ENCODE data around the gene ZNF786. TPM values are rescaled to one million over a fixed set of nuclear protein-coding genes. Genes with fewer than 3 reads are reported as not detected.

Gene ZNF786
- total and polyA plus RNA-seq, 2 donors (not counting 1 experiment from before 2014, with no cell fraction given): 1.8 to 4.6 TPM

DNA sequence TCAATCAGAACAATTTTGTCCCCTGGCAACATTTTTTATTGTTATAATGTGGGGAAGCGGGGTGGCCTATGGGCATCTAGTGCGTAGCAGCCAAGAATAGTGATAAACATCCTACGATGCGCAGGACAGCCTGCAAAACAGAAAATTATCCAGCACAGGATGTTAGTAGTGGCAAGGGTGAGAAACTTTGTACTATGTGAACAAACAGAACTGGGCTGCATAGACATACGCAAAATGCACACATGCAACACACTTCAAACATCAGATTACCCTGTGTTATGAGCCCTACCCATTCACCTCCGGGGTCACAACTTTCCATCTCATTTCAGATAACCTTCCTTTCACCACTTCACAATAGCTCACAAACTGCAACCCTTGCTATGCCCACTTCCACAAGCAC is 3.1 kb downstream of the ZNF786 start:
- Histone ChIP-seq H3K4me2 (ENCODE audit: extremely low read depth, insufficient read depth, low read length) (no peak overlapping the region), H2AFZ (ENCODE audit: low read length) (no peak overlapping the region), H3K9ac (ENCODE audit: insufficient read depth, low read length) (no peak overlapping the region), H3K27ac (ENCODE audit: insufficient read depth, low read length) (no peak overlapping the region), H3K4me3 (replicated peaks in 1 of 4; ENCODE audit: control extremely low read depth in 1 of 4, insufficient read depth in 1 of 4, low read depth in 3 of 4, low read length in 4 of 4) (no peak overlapping the region), H3K9me3 (ENCODE audit: control insufficient read depth, insufficient read depth, low read depth, low read length) (no peaks in the 10 kb centered on the region), H3K27me3 (ENCODE audit: control insufficient read depth, insufficient read depth, low read length) (no peaks in the 10 kb centered on the region), H3K79me2 (ENCODE audit: control insufficient read depth, insufficient read depth, low read length) (peaks cover 4% of the 10 kb centered on the region), H3K4me1 (ENCODE audit: control insufficient read depth, extremely low read depth, insufficient read depth, low read length) (no peaks in the 10 kb centered on the region), H3K36me3 (ENCODE audit: control insufficient read depth, insufficient read depth, low read length) (no peaks in the 10 kb centered on the region), H4K20me1 (ENCODE audit: control insufficient read depth, extremely low read depth, insufficient read depth, low read length) (no peaks in the 10 kb centered on the region)
- no peak for DNase-seq (ENCODE audit: low read depth in 2 of 2)
- TF ChIP-seq CTCF (conservative IDR thresholded peaks at IDR 0.05 in 1 of 2, IDR thresholded peaks at IDR 0.05 in 1 of 2; ENCODE audit: low read depth in 1 of 2, low read length in 2 of 2): no peak

- TF ChIP-seq EZH2 (IDR thresholded peaks at IDR 0.05; ENCODE audit: low read length, missing control alignments): no peak
- no peak for TF ChIP-seq CTCF (conservative IDR thresholded peaks at IDR 0.05 in 1 of 2, IDR thresholded peaks at IDR 0.05 in 1 of 2; ENCODE audit: low read depth in 1 of 2, low read length in 2 of 2)
- no peaks in the 10 kb centered on the region for H3K27me3 ChIP-seq (ENCODE audit: control insufficient read depth, insufficient read depth, low read length)
- H4K20me1 ChIP-seq (ENCODE audit: control insufficient read depth, extremely low read depth, insufficient read depth, low read length): no peaks in the 10 kb centered on the region
- no peak overlapping the region for H3K4me3 ChIP-seq (replicated peaks in 1 of 4; ENCODE audit: control extremely low read depth in 1 of 4, insufficient read depth in 1 of 4, low read depth in 3 of 4, low read length in 4 of 4)
- no peak overlapping the region for H3K4me2 ChIP-seq (ENCODE audit: extremely low read depth, insufficient read depth, low read length)
- DNase-seq (ENCODE audit: low read depth in 2 of 2): no peak
- H3K36me3 ChIP-seq (ENCODE audit: control insufficient read depth, insufficient read depth, low read length): no peaks in the 10 kb centered on the region
- H3K79me2 ChIP-seq (ENCODE audit: control insufficient read depth, insufficient read depth, low read length): peaks cover 4% of the 10 kb centered on the region
- H2AFZ ChIP-seq (ENCODE audit: low read length): no peak overlapping the region
- H3K27ac ChIP-seq (ENCODE audit: insufficient read depth, low read length): no peak overlapping the region
- no peak overlapping the region for H3K9ac ChIP-seq (ENCODE audit: insufficient read depth, low read length)
- no peaks in the 10 kb centered on the region for H3K4me1 ChIP-seq (ENCODE audit: control insufficient read depth, extremely low read depth, insufficient read depth, low read length)
- H3K9me3 ChIP-seq (ENCODE audit: control insufficient read depth, insufficient read depth, low read depth, low read length): no peaks in the 10 kb centered on the region
Observed at GRCh38 chr7:149085866-149086265, 4.7 kb downstream of the ZNF786 start.

- Histone ChIP-seq H3K4me2 (ENCODE audit: extremely low read depth, insufficient read depth, low read length) (no peak overlapping the region), H3K79me2 (ENCODE audit: control insufficient read depth, insufficient read depth, low read length) (peaks cover 4% of the 10 kb centered on the region)
Observed at GRCh38 chr7:149084407-149084806, 6.1 kb downstream of the ZNF786 start.

More at GRCh38 chr7:149084407-149084806, 6.1 kb downstream of the ZNF786 start:
- no peak overlapping the region for H3K27ac ChIP-seq (ENCODE audit: insufficient read depth, low read length)
- H2AFZ ChIP-seq (ENCODE audit: low read length): no peak overlapping the region
- H3K4me1 ChIP-seq (ENCODE audit: control insufficient read depth, extremely low read depth, insufficient read depth, low read length): no peaks in the 10 kb centered on the region
- no peaks in the 10 kb centered on the region for H3K36me3 ChIP-seq (ENCODE audit: control insufficient read depth, insufficient read depth, low read length)
- TF ChIP-seq EZH2 (IDR thresholded peaks at IDR 0.05; ENCODE audit: low read length, missing control alignments): no peak
- no peak for TF ChIP-seq CTCF (conservative IDR thresholded peaks at IDR 0.05 in 1 of 2, IDR thresholded peaks at IDR 0.05 in 1 of 2; ENCODE audit: low read depth in 1 of 2, low read length in 2 of 2)
- no peak overlapping the region for H3K9ac ChIP-seq (ENCODE audit: insufficient read depth, low read length)
- no peaks in the 10 kb centered on the region for H3K9me3 ChIP-seq (ENCODE audit: control insufficient read depth, insufficient read depth, low read depth, low read length)
- no peaks in the 10 kb centered on the region for H3K27me3 ChIP-seq (ENCODE audit: control insufficient read depth, insufficient read depth, low read length)
- H3K4me3 ChIP-seq (replicated peaks in 1 of 4; ENCODE audit: control extremely low read depth in 1 of 4, insufficient read depth in 1 of 4, low read depth in 3 of 4, low read length in 4 of 4): no peak overlapping the region
- DNase-seq (ENCODE audit: low read depth in 2 of 2): no peak
- H4K20me1 ChIP-seq (ENCODE audit: control insufficient read depth, extremely low read depth, insufficient read depth, low read length): no peaks in the 10 kb centered on the region
